Measurements from ENCODE around the gene LRRC72.
"Not testable (repeated sequence)": the region's sequence is repeated elsewhere in the genome, so short reads cannot be mapped to it uniquely, and the experiment has no call there.

Gene LRRC72

DNA sequence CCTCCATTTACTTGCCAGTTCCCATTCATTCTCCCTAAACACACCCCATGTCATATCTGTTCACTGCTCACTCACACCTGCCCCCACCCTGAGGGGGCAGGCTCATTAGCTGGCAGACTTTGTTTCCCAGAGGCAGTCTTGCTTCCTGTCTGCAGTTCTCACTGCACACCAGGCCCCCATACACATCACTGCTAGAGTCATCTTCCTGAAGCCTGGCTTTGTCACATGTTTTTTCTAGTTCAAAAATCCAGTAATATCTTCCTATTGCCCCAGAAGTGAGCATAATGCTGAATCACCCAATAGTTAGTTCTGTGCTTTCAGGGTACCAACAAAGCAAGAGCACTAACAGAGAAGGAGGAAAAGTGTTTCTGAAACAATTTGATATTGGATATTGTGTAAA lies 1.9 kb downstream of the LRRC72 start:
- FAIRE-seq: no peak
- no peak for DNase-seq (ENCODE audit: low spot score)

DNA sequence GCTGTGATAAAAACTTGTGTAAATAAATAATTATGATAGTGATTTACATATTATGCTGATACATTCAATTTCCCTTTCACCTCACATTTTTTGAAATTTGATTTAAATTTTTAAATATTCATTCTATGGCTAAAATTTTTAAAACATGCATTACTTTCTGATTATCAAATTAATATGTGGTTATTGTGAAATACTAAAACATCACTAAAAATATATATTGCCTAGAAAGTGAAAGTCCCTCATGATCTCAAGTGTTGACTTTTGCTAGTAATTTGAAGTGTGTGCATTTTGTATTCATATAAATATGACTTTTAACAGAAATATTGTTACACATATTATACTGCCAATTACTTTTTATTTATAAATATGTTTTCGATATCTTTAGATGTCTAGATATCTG lies 3.1 kb downstream of the LRRC72 start:
- FAIRE-seq (peak; percentile 44), DNase-seq (ENCODE audit: low spot score) (no peak)

DNA sequence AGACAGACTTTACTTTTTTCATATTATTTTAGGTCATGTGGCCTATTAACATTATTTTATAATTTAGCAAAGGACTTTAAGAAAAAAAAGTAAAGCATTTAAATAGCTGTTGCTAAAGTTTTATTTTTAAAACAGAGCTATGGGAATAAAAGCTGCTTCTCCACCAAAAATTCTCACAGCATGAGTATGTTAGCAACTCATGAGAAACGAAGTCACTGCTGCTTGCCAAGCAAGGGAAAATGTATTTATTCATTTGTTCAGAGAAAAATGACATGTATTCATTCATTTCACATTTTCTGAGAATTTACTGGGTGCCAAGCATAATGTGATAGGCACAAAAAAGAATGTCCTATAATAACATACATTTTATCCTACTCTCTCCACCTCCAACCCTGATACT lies 5.1 kb downstream of the LRRC72 start:
- FAIRE-seq: no peak
- no peak for DNase-seq (ENCODE audit: low spot score)

DNA sequence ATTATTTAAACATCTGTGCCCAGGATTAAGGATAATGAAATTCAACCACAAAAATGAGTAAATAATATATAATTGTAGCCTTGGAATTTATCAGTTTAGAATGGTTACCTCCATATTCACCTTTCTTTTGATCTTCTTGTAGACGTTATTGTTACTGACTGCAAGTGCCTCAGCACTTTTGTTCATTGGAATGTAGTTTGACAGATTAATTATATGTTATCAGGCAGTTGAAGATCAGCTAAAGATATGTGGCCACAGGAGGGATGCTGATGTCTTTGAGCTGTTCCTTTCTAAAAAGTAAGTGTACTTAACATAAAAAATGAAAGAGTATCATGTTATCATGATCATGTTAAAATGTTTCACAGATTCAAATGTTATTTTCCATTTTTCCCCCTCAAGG lies 5.6 kb downstream of the LRRC72 start:
- no peak for FAIRE-seq
- no peak for DNase-seq (ENCODE audit: low spot score)

DNA sequence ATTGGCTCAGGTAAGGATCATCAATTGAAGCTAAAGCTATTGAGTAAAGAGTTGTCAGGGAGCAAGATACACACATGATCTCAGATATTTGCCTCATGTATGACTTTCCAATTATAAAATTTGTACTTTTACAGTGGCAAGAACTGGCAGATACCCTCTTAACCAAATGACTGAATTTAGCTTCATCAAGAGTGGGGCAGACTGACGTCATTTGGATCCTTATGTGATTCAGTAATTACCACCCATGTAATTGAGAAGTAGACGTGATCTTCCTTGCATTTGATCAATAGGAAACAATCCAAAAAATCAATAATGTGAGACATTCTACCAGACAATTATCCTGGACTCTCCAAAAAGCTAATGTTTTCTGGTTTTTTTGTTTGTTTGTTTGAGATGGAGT lies 8.9 kb downstream of the LRRC72 start:
- no peak for DNase-seq (ENCODE audit: low spot score)
- no peak for FAIRE-seq

DNA sequence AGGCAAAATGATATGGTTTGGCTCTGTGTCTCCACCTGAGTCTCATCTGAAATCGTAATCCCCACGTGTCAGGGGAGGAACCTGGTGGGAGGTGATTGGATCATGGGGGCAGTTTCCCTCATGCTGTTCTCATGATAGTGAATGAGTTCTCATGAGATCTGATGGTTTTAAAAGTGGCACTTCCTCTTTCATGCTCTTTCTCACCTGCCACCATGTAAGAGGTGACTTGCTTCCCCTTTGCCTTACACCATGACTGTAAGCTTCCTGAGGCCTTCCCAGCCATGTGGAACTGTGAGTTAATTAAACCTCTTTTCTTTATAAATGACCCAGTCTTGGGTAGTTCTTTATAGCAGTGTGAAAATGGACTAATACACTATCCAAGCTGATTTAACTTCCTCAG lies 13.9 kb downstream of the LRRC72 start:
- not testable (repeated sequence) for FAIRE-seq; DNase-seq (ENCODE audit: low spot score)

DNA sequence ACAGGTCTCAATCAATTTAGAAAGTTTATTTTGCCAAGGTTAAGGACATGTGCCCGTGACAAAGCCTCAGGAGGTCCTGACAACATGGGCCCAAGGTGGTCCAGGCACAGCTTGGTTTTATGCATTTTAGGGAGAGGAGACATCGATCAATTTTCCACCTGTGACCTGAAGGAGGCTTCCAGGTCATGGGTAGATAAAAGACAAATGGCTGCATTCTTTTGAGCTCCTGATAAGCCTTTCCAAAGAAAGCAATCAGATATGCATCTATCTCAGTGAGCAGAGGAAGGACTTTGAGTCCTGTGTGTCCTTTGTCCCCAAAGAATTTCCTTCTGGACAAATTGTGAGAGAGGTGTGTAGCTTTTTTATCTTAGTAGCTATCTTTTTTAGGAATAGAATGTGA lies 15.8 kb downstream of the LRRC72 start:
- no peak for DNase-seq (ENCODE audit: low spot score)
- FAIRE-seq: no peak

DNA sequence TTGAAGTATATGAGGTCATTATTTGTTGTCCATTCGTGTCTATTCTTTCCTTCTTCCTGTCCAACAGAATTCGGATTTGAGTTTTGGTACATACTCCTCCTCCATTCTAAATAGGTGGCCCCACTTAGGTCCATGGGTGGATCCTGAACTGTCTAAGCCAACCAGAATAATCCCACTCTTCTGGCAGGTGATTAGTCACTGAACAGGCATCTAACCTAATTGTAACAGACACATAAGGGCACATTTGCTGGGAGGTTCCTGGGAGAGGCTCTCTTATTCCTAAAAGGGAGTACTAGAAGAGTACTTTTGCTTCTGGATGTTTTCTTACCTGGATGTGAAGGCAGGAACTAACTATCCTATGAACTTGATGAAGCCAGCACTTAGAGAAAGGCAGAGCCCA lies 16.8 kb downstream of the LRRC72 start:
- FAIRE-seq (no peak), DNase-seq (ENCODE audit: low spot score) (no peak)

DNA sequence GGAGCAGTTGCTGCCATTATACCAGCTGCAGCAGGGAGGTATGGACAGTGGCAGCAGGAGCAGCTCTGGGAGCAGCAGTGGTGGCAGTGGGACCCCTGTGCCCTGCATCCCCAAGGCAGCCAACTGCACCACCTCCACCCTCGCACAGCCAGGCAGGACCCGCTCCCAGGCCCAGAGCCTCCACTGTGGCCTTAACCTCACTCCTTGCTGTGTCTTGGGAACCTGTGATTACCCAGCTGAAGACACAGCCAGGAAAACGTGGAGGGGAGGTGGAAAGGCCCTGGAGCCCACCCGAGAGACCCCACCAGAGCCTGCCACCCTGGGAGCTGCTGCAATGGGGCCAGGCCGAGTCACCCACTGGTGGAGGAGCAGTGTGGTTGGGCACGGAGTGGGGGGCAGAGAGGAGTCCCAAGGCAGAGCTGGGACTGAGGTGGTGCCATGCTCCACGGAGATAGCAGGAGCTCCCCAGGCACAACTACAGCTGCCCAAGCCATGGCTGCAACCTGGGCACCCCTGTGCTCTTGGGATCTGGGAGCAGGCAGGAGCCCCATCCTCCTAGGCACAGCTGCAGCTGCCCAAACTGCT lies 20.4 kb downstream of the LRRC72 start:
- DNase-seq (ENCODE audit: low spot score): no peak
- FAIRE-seq: no peak

DNA sequence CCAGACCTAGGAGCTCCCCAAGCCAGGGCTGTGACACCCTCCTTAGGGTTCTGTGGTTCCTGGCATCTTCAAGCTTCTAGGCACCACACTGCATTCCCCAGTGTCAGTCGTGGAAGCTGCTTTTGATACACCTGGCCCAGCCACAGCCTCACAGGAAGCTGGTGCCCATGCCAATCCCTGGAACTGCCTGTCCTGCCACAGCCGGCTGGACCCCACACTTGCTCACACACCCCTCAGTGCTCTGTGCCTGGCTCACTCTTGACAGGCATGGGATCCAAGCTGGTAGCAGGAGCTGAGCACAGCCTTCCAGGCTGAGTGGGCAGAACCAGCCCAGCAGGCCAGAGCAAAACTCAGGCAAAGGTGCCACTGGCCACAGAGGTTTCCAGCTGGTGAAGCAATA lies 21.8 kb downstream of the LRRC72 start:
- DNase-seq (ENCODE audit: low spot score): no peak
- no peak for FAIRE-seq

DNA sequence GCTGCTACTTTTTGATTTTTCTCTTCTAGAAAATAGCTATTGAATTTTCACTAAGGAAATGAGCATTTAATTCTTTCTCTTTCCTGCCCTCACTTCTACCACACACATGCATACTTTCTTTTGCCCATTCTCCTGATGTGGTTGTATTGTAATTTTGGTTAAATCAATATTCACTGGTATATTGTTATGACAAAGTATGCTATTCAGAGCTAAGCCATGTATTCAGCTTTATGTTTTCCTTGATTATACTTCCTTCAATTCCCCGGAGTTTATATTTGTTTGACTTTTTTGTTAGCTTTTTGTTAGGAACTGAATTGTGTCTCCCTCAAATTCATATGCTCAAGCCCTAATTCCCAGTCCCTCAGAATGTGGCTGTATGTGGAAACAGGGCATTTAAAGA lies 24.0 kb downstream of the LRRC72 start:
- no peak for FAIRE-seq
- DNase-seq (ENCODE audit: low spot score): no peak

DNA sequence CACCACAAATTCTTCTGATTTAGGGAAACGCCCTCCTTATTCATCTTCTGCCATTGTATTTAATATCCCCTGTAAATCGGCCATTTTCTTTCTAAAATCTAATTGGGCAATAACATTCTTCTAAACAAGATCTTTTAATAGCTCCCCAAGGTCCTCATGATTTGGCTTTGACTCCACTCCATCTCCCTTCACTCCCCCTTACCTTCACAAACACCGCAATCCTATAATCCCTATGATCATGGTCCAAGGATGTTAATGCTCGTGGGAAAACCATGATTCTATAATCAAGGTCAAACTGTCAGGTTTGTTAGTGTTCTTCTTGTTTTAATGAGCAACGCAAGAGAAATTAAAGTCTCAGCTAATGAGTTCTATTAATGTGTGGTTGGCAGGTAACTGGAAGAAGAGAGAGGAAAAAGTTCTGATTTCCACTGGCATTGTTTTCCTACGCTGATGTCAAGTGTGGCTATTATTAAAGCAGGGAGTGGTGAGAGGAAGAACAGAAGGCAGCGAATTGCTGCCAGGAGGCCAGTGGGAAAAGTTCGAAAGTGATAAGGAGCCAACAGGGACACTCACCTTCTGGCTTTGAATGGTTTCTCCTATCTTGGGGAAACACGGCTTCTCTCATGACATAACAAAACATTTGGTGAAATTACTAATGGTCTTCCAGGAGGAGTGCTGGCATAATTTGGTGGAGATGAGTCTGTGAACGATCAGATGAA lies 28.1 kb downstream of the LRRC72 start:
- no peak for DNase-seq (ENCODE audit: low spot score)
- FAIRE-seq: no peak

DNA sequence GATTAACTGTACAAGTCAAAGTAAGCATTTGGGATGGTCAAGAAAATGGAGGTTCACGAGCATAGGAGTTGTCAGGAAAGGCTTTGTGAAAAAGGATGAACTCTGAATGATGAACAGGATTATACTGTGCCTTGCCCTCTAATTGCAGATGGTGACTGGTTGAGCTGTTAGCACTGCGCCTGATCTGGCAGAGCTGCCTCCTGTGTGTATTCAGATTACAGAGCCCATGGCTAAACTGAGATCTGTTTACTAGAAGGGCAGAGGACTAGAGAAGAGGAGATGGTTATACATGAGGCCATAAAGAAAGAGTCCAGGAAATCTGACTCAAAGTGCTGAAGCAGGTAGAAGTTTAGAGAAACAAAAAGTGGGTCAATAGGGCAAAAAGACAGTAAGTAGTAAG lies 29.7 kb downstream of the LRRC72 start:
- no peak for FAIRE-seq
- no peak for DNase-seq (ENCODE audit: low spot score)

DNA sequence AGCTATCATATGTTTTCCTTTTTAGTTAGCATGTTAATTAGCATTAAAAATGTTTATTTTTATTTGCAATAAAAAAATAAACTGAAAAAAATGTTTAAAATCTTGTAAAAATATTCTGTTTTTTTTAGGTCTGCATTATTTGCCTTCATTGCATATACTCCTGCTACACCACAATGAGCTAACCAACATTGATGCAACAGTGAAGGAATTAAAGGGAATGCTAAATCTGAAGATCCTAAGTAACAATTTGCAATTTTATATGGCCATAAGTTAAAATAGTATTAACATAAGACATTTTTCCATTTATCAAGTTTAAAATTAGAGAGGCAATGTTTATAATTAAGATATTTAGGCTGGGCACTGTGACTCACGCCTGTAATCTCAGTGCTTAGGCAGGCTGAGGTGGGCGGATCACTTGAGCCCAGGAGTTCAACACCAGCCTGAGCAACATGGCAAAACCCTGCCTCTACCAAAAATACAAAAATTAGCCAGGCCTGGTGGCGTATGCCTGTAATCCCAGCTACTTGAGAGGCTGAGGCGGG lies 32.2 kb downstream of the LRRC72 start:
- DNase-seq (ENCODE audit: low spot score) (no peak), FAIRE-seq (no peak)

DNA sequence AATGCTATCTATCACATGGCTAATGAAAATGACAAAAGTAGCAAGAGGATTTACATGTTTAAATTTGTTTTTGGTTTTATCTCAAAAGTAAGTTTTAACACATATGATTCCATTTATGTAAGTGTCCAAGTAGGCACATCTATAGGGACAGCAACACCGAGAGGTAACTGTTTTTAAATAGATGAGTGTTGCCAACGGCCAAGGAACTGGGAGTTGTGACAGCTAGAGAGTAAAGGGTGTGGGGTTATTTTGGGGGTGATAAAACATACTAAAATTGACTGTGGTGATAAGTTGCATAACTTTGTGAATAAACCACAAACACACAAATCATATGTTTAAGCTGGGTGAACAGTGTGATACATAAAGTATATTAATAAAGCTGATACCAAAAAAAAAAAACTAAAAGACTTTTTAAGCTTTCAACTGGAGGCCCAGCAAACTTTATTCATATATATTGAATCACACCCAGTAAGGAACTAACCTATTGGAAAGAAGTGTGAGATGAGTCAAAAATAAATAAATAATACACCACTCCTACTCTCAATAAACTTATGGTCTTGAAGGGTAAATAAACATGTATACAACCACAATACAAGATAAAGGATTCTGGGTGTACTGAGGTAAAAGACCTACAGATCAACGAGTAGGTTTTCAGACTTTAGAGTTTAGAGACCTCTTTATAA lies 33.0 kb downstream of the LRRC72 start:
- FAIRE-seq: no peak
- no peak for DNase-seq (ENCODE audit: low spot score)

DNA sequence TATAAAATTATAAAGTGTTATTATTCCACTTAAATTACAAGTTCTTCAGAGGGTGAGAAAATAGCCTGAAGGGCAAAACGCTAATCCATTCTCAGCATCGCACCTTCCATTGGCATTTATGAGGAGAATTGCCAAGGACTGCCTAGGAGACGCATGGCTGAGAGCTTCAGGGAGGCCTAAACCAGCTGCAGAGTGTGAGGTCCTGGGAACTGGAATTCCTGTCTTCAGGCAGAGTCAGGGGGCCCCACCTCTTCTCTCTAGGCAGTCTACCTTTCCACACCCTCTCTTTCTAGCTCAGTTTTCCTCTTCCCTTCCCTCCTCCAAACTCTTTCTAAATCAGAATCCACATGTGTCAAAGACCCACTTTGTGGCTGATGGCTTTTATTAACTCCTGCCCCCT lies 35.3 kb downstream of the LRRC72 start:
- FAIRE-seq: no peak
- no peak for DNase-seq (ENCODE audit: low spot score)

DNA sequence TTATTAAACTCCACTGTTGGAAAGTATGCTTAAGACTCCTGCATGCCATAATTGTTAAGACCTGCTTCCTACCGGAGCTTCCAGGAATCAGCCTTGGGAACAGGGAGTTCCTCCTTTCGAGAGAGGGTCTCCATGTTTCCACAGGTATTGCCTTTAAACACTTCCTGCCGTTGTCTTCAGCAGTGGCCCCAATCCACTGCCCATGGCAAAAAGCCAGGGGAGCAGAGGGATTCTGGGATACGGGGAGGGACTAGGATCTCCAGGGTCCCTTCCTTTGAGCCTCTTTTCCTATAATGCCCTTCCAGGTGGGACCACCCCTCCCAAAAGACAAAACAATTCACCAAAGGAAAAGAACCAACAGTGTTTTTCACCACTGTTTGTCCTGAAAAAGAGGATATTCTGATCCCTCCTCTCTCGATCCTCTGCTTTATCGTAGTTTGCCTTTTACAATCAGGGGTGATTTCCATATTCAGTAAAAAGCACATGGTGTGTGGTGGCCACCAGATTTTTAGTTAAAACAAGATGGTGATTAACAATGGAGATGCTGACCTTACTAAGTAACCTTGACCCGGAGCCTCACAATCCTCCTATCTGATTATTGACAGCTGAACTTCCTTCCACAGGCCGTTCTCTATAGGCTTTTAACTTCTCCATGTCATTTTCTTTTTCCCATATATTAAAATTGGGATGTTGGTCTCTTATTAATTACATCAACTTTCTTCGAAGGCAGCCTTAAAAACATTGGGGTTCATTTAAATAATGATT lies 36.0 kb downstream of the LRRC72 start:
- DNase-seq (ENCODE audit: low spot score) (no peak), FAIRE-seq (no peak)

DNA sequence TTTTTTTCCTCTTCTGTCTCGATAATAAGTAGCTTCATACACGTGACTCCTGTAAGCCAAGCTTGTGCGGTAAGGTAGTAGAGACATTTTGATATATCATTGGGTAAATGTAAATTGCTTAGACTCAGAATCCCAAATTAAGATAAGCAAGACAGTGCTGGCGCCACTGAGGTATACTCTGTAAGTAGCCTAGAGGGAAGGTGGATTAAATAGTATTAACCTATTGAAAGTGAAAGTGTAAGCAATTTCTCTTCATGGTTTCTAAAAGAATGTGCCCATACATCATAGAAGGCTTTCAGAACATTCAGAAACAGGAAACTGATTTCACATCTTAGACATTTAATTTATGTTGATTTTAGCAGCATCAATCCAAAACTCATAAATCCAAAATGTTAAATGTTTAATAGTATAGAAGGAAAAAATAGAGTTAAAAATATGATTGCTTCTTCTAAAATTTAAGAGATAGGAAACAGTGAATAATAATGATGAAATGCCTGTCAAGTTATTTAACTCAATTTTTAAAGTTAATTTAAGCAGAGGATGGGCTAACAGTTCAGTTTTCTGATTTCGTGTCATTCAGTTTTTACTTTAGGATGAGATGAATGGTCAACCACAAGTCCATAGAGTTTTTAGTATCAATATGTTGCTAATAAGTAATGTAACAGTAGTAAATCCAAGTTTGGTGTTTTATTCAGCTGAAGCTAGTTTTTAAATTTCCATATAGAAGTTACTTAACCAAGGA lies 36.8 kb downstream of the LRRC72 start:
- DNase-seq (ENCODE audit: low spot score) (no peak), FAIRE-seq (peak; percentile 33)

DNA sequence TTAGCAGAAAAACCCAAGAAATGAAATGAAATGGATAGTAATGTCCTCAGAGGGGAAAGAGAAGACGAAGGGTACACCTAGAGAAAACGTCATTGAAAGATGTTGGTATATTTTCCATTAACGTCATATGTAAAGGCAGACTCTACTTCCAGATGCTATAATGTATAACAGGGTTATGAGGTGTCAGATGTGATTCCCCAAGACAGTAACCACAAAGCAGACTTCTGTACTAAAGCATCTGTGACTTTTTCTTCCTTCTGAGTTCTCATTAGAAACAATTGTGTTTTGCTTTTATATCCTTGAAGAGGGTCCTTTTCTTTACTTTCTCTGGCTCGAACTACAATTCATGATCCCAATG lies 37.4 kb downstream of the LRRC72 start:
- no peak for FAIRE-seq
- DNase-seq (ENCODE audit: low spot score): no peak

DNA sequence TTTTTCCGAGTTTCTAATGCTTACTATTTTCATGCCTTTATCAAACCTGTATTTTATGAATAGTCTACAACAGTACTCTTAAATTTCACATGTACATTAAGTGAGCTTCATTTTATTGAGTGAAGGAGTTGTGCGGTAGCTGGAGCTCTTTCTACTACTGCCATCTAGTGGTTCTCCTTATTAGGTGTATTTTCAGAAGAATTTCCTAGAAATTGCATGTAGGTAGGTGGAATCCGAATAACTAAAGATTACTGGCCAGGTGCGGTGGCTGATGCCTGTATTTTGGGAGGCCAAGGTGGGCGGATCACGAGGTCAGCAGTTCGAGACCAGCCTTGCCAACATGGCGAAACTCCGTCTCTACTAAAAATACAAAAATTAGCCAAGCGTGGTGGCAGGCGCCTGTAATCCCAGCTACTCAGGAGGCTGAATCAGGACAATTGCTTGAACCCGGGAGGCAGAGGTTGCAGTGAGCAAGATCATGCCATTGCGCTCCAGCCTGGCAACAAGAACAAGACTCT lies 38.3 kb downstream of the LRRC72 start:
- DNase-seq (ENCODE audit: low spot score) (peak; percentile 73), FAIRE-seq (peak; percentile 87)

DNA sequence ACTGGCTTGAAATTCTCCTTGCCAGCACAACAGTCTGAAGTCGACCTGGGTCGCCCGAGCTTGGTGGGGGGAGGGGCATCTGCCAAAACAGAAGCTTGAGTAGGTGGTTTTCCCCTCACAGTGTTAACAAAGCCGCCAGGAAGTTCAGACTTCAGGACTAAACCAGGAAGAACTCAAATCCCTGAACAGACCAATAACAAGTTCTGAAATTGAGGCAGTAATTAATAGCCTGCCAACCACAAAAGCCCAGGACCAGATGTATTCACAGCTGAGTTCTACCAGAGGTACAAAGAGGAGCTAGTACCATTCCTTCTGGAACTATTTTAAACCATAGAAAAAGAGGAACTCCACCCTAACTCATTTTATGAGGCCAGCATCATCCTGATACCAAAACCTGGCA lies 45.3 kb downstream of the LRRC72 start:
- DNase-seq (ENCODE audit: low spot score) (no peak), FAIRE-seq (no peak)

Data from RCC 7860 (cell line).